ENCODE results near the gene SCTR.

The SCTR gene

GRCh38 chr2:119523952-119524694 is at the start of gene SCTR:
SCTR (minus strand) TSS chr2:119524483; CDS start chr2:119524226, 257 bp downstream.
- H3K4me3 ChIP-seq (ENCODE audit: low read depth, low read length), result no peak within 1 kb of the TSS
- DNase-seq (ENCODE audit: low read depth), result no peak
- TF ChIP-seq MAX (IDR thresholded peaks at IDR 0.05; ENCODE audit: low read depth, low read length) (no peak), CTCF (IDR thresholded peaks at IDR 0.05; ENCODE audit: low read depth, low read length) (no peak), POLR2A (IDR thresholded peaks at IDR 0.05; ENCODE audit: extremely low read depth, insufficient read length) (no peak), MYC (IDR thresholded peaks at IDR 0.05; ENCODE audit: low read depth, low read length) (no peak)

GRCh38 chr2:119567292-119567691 is 43.0 kb upstream of the SCTR start:
- H3K4me3 ChIP-seq (ENCODE audit: low read depth, low read length), result no peak overlapping the region
- DNase-seq (ENCODE audit: low read depth), result no peak
- no peak for TF ChIP-seq MAX (IDR thresholded peaks at IDR 0.05; ENCODE audit: low read depth, low read length)

GRCh38 chr2:119565481-119565880 is 41.2 kb upstream of the SCTR start:
- TF ChIP-seq MYC (IDR thresholded peaks at IDR 0.05; ENCODE audit: low read depth, low read length) (no peak), MAX (IDR thresholded peaks at IDR 0.05; ENCODE audit: low read depth, low read length) (no peak), CTCF (IDR thresholded peaks at IDR 0.05; ENCODE audit: low read depth, low read length) (no peak), POLR2A (IDR thresholded peaks at IDR 0.05; ENCODE audit: extremely low read depth, insufficient read length) (no peak)
- no peak for DNase-seq (ENCODE audit: low read depth)
- H3K4me3 ChIP-seq (ENCODE audit: low read depth, low read length), result no peak overlapping the region

- H3K4me3 ChIP-seq (ENCODE audit: low read depth, low read length), result no peak overlapping the region
- no peak for DNase-seq (ENCODE audit: low read depth)
- no peak for TF ChIP-seq MYC (IDR thresholded peaks at IDR 0.05; ENCODE audit: low read depth, low read length)
- TF ChIP-seq POLR2A (IDR thresholded peaks at IDR 0.05; ENCODE audit: extremely low read depth, insufficient read length), result no peak
- TF ChIP-seq CTCF (IDR thresholded peaks at IDR 0.05; ENCODE audit: low read depth, low read length), result no peak
- TF ChIP-seq MAX (IDR thresholded peaks at IDR 0.05; ENCODE audit: low read depth, low read length), result no peak
These were observed 29.5 kb upstream of the SCTR start for GRCh38 chr2:119553687-119554344.

GRCh38 chr2:119552902-119553301 is 28.6 kb upstream of the SCTR start:
- no peak overlapping the region for H3K4me3 ChIP-seq (ENCODE audit: low read depth, low read length)
- TF ChIP-seq CTCF (IDR thresholded peaks at IDR 0.05; ENCODE audit: low read depth, low read length) (no peak), MYC (IDR thresholded peaks at IDR 0.05; ENCODE audit: low read depth, low read length) (no peak), POLR2A (IDR thresholded peaks at IDR 0.05; ENCODE audit: extremely low read depth, insufficient read length) (no peak), MAX (IDR thresholded peaks at IDR 0.05; ENCODE audit: low read depth, low read length) (no peak)
- DNase-seq (ENCODE audit: low read depth), result no peak

- no peak overlapping the region for H3K4me3 ChIP-seq (ENCODE audit: low read depth, low read length)
- TF ChIP-seq MAX (IDR thresholded peaks at IDR 0.05; ENCODE audit: low read depth, low read length) (no peak), MYC (IDR thresholded peaks at IDR 0.05; ENCODE audit: low read depth, low read length) (no peak), CTCF (IDR thresholded peaks at IDR 0.05; ENCODE audit: low read depth, low read length) (no peak), POLR2A (IDR thresholded peaks at IDR 0.05; ENCODE audit: extremely low read depth, insufficient read length) (no peak)
- DNase-seq (ENCODE audit: low read depth), result no peak
These were observed 26.6 kb upstream of the SCTR start for GRCh38 chr2:119550856-119551255.
